ENCODE measurements around the gene DPY19L3. TPM values are rescaled to one million over a fixed set of nuclear protein-coding genes. Genes with fewer than 3 reads are reported as not detected.

DPY19L3 gene
- total RNA-seq, 2 experiments from 2014 or later = 10.4 to 12.4 TPM

DNA sequence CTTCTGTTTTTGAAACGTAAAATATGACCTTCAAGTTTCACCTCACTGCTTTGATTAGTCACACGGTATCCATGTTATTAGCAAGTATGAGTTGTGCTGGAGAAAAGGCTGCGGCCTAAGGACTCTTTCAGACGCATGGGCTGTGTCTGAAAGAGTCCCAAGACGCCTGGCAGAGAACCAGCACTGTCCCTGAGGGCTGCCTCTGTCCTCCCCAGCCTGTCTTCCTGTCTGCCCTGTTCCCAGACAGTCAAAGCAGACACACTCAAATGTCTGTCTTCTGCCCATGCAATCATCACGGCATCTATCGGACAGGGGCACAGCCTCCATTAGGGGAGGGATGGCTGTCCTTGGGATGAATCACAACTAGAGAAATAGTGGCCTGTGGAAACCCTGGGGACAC is 65.5 kb downstream of the DPY19L3 start:
- no peaks in the 10 kb centered on the region for H3K27me3 Mint-ChIP-seq
- intact Hi-C loops (cut with micrococcal nuclease) = no loop called here
- TF ChIP-seq, protein P1, sequence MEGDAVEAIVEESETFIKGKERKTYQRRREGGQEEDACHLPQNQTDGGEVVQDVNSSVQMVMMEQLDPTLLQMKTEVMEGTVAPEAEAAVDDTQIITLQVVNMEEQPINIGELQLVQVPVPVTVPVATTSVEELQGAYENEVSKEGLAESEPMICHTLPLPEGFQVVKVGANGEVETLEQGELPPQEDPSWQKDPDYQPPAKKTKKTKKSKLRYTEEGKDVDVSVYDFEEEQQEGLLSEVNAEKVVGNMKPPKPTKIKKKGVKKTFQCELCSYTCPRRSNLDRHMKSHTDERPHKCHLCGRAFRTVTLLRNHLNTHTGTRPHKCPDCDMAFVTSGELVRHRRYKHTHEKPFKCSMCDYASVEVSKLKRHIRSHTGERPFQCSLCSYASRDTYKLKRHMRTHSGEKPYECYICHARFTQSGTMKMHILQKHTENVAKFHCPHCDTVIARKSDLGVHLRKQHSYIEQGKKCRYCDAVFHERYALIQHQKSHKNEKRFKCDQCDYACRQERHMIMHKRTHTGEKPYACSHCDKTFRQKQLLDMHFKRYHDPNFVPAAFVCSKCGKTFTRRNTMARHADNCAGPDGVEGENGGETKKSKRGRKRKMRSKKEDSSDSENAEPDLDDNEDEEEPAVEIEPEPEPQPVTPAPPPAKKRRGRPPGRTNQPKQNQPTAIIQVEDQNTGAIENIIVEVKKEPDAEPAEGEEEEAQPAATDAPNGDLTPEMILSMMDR (IDR thresholded peaks at IDR 0.05) = no peak
- no peak overlapping the region for H3K27ac Mint-ChIP-seq
- ATAC-seq = no peak
- ChIA-PET CTCF (no interaction called here), POLR2A (no interaction called here)
- DNase-seq = no peak
- peaks cover 2% of the 10 kb centered on the region for H3K4me1 Mint-ChIP-seq (ENCODE audit: low read depth)
- no peak overlapping the region for H3K4me3 Mint-ChIP-seq
- peaks cover 3% of the 10 kb centered on the region for H3K36me3 Mint-ChIP-seq (ENCODE audit: low read depth)
- no peaks in the 10 kb centered on the region for H3K9me3 Mint-ChIP-seq

DNA sequence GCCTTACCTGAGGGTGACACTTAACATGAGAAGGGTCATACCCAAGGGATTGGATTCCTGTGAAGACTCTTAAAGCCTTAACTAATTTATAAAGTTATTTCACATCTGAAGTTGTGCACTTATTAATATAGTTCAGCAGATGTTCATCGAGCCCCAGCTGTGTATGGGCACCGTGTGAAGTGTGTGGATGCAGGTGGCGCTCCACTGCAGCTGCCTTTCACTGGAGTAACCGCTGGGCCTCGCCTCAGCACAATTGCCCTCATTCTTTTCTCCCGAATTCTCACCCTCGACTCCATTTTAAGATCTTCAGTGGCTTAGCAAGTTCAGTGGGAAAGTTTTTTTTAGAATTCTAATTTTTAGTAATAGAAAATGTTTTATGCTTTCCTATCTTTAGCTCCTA is 66.2 kb downstream of the DPY19L3 start:
- Mint-ChIP-seq H3K4me1 (ENCODE audit: low read depth) (peaks cover 2% of the 10 kb centered on the region), H3K4me3 (no peak overlapping the region), H3K27ac (no peak overlapping the region), H3K36me3 (ENCODE audit: low read depth) (peaks cover 3% of the 10 kb centered on the region), H3K9me3 (no peaks in the 10 kb centered on the region), H3K27me3 (no peaks in the 10 kb centered on the region)
- ChIA-PET POLR2A (interaction anchor here (0.6 kb wide), 1 partner anchor 22 kb away, joined by 3 read pairs; no protein-coding TSS in a partner anchor), CTCF (no interaction called here)
- no peak for DNase-seq
- intact Hi-C loops (cut with micrococcal nuclease) = no loop called here
- ATAC-seq = no peak
- TF ChIP-seq, protein P1 (IDR thresholded peaks at IDR 0.05) = no peak

DNA sequence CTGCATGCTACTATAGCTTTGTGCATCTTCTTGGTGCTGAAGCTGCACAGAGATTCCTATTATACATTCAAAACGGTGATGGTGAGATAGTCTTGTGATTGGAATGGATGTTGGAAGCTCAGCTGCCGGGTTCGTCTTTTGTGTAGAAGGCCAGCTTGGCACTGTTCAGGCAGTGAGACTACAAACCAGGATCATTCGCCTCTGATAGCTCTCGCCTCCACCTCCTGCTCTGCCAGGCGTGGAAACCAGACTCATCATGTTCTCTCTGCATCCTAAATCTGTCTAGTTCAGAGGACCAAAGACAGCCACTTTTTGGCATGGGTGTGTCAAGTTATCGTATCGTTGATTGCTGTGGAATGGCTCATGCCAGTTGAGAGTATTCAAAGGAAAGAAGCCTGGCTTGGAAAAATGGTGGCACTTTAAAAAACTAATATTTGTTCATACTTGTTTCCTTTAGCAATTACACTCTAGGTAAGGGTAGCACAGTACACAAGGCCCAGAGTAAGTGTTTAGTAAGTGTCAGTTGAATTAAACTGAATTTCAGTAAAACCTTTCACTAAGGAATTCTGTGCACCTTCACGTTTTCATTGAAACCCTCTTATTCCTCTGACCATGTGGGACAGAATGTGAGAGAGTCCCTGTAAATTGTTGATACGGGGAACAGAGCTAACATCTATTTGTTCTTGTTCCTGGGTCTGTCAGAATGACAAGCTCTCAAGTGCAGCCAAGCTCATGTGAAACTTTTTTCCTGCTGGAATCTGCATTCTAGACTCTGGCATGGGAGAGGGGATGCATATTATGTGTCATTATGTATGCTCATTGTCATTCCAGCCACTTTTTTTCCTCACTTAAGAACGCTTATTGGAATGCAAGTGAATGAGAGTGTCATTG is 69.8 kb downstream of the DPY19L3 start:
- Mint-ChIP-seq H3K27me3 (no peaks in the 10 kb centered on the region), H3K4me1 (ENCODE audit: low read depth) (peaks cover 2% of the 10 kb centered on the region), H3K4me3 (no peak overlapping the region), H3K27ac (no peak overlapping the region), H3K9me3 (no peaks in the 10 kb centered on the region), H3K36me3 (ENCODE audit: low read depth) (peaks cover 7% of the 10 kb centered on the region)
- intact Hi-C loops (cut with micrococcal nuclease) = no loop called here
- DNase-seq (no peak), ATAC-seq (no peak)
- ChIA-PET POLR2A (interaction anchor here (1.7 kb wide), 1 partner anchor 10 kb away, joined by 5 read pairs; no protein-coding TSS in a partner anchor), CTCF (interaction anchor here (2.1 kb wide), 1 partner anchor 10 kb away, joined by 8 read pairs; no protein-coding TSS in a partner anchor)
- TF ChIP-seq, protein P1 (IDR thresholded peaks at IDR 0.05) = no peak

DNA sequence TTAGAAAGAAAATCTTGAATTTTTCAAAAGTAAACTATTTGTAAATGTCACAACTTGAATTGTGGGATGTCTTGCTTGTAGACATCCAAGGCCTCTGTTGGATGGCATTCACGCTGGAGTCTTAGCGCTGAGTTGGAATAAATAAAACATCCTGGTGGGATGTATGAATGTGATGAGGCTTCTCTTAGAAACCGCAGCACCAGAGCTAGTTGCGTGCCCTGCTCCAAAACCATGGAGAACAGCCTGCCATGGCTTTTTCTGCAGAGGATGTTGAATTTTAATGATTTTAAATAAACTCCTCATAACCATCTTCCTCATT is 70.4 kb downstream of the DPY19L3 start:
- no peak for DNase-seq
- Mint-ChIP-seq H3K9me3 (no peaks in the 10 kb centered on the region), H3K27ac (no peak overlapping the region), H3K4me1 (ENCODE audit: low read depth) (peaks cover 2% of the 10 kb centered on the region), H3K27me3 (no peaks in the 10 kb centered on the region), H3K4me3 (no peak overlapping the region), H3K36me3 (ENCODE audit: low read depth) (peaks cover 8% of the 10 kb centered on the region)
- no peak for ATAC-seq
- POLR2A ChIA-PET = no interaction called here
- TF ChIP-seq, protein P1 (IDR thresholded peaks at IDR 0.05) = no peak
- intact Hi-C loops (cut with micrococcal nuclease) = no loop called here
- CTCF ChIA-PET = no interaction called here

GRCh38 chr19:32480321-32480720 is 74.8 kb downstream of the DPY19L3 start:
- H3K4me3 Mint-ChIP-seq = no peak overlapping the region
- no peaks in the 10 kb centered on the region for H3K9me3 Mint-ChIP-seq
- ChIA-PET POLR2A (no interaction called here), CTCF (no interaction called here)
- no peak overlapping the region for H3K27ac Mint-ChIP-seq
- intact Hi-C loops (cut with micrococcal nuclease) = no loop called here
- no peaks in the 10 kb centered on the region for H3K4me1 Mint-ChIP-seq (ENCODE audit: low read depth)
- TF ChIP-seq, protein P1 (IDR thresholded peaks at IDR 0.05) = no peak
- ATAC-seq (no peak), DNase-seq (no peak)
- H3K27me3 Mint-ChIP-seq = no peaks in the 10 kb centered on the region
- H3K36me3 Mint-ChIP-seq (ENCODE audit: low read depth) = peaks cover 24% of the 10 kb centered on the region
